Activated CD8-positive, alpha-beta T cell treated with anti-CD3 and anti-CD28 coated beads, Interleukin-2, amount 10 ng/mL, durations not matched to agents 7 days and 5 days (primary cell): ENCODE measurements around the gene PROCA1. TPM values are rescaled to one million over a fixed set of nuclear protein-coding genes. Genes with fewer than 3 reads are reported as not detected.
"Not testable (repeated sequence)": the region's sequence is repeated elsewhere in the genome, so short reads cannot be mapped to it uniquely, and the experiment has no call there.

ENCODE experiments used
- ATAC-seq: fragments of 150-1000 bp; cut with Tn5 transposase; one replicate; pipeline ENCODE4 v1.10.0; 2021; ENCODE audit warnings: moderate library complexity
- CTCF ChIA-PET: fragments of 350-600 bp; sonication (Branson Sonifier 250); formaldehyde crosslinking; loops from one replicate; lab custom pipeline; 2021; ENCODE audit warnings: antibody characterized with exemption; lab: Charles Lee
- POLR2A ChIA-PET: fragments of 350-600 bp; sonication (Branson Sonifier 250); formaldehyde crosslinking; loops from one replicate; lab custom pipeline; 2021; ENCODE audit warnings: antibody characterized with exemption; lab: Charles Lee
- DNase-seq: peaks from one replicate; pipeline ENCODE4 v3.0.0-alpha.2; 2020
- H3K27ac Mint-ChIP-seq: one replicate; pipeline ENCODE4 v1.8.0; 2021; ENCODE audit warnings: mild to moderate bottlenecking, mixed read lengths
- H3K27me3 Mint-ChIP-seq: one replicate; pipeline ENCODE4 v1.8.0; 2021; ENCODE audit warnings: low read depth, mixed read lengths
- H3K36me3 Mint-ChIP-seq: one replicate; pipeline ENCODE4 v1.8.0; 2021; ENCODE audit warnings: low read depth, mixed read lengths
- H3K4me1 Mint-ChIP-seq: one replicate; pipeline ENCODE4 v1.8.0; 2021; ENCODE audit warnings: low read depth, mixed read lengths
- H3K4me3 Mint-ChIP-seq: one replicate; pipeline ENCODE4 v1.8.0; 2021; ENCODE audit warnings: mild to moderate bottlenecking, mixed read lengths
- H3K9me3 Mint-ChIP-seq: one replicate; pipeline ENCODE4 v1.8.0; 2022; ENCODE audit warnings: mixed read lengths; ENCODE audit not compliant: insufficient read depth
- total RNA-seq, 2 experiments: library from RNA; stranded (reverse); gene quantifications; one replicate each; pipeline ENCODE4 v1.2.3, GENCODE V29; 2021

The PROCA1 gene
- total RNA-seq, 2 experiments from 2014 or later: 5.3 to 6.1 TPM

DNA sequence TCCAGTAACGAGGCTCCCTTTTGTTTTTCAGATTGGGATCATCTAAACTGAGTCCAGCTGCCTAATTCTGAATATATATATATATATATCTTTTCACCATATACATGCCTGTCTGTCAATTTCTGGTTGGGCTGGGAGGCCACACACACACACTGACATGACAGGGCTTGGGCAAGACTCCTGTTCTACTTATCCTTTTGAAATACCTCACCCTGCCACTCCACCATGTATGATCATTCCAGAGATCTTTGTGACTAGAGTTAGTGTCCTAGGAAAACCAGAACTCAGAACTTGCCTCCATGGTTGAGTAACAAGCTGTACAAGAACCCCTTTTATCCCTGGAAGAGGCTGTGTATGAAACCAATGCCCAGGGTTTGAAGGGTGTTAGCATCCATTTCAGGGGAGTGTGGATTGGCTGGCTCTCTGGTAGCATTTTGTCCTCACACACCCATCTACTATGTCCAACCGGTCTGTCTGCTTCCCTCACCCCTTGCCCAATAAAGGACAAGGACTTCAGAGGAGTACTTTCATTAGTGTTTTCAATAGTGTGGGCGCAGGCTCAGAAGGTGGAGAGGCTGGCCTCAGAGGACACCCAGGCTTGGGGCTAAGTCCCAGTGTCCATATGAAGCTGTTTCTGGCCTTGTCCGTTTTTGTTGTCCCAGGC is 12.3 kb upstream of the PROCA1 start:
- not testable (repeated sequence) for DNase-seq, H3K27me3 Mint-ChIP-seq, H3K9me3 Mint-ChIP-seq, ATAC-seq
- Mint-ChIP-seq H3K4me1 (peaks cover 70% of the 10 kb centered on the region), H3K36me3 (peaks cover 58% of the 10 kb centered on the region), H3K27ac (peak overlapping the region; percentile 91), H3K4me3 (peak overlapping the region; percentile 86)
- ChIA-PET CTCF (interaction anchor here (1.6 to 8.3 kb wide), 3 partner anchors 23 to 229 kb away, joined by 6 to 736 read pairs (median 84); partner anchors contain the start of genes PHF12 and TRAF4), POLR2A (interaction anchor here (2.0 to 7.3 kb wide), 2 partner anchors 23 to 79 kb away, joined by 5 to 212 read pairs; partner anchors contain the start of genes BLTP2 and TRAF4)

DNA sequence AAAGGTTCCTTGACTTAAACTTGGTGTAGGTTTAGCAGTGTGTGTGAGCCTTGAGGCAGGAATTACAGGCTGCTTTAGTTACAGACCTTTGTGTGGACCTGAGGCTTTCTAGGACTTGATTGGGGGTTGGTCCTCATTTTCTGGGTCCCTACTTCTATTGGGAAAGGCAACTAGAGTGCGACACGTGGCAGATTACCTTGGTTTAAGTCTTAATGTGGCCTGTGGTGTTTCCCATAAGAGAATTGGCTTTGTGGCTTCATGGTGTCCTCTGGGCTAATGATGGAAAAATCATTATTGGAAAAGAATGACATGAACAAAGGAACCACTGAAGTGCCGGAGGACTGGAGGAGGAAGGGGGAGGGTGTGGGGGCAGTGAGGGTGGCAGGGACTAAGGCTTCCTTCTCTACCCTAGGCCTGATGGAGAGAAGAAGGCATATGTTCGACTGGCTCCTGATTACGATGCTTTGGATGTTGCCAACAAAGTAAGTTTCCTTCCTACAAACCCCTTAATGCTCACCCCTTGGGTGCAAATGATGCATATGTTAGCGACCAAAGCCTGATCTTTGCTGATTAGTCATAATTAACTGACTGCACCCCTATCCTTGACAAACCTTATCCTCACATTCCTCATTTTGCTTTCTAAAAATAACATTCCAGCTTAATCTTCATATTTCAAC is 11.6 kb upstream of the PROCA1 start:
- H3K27me3 Mint-ChIP-seq: peaks cover 3% of the 10 kb centered on the region
- no peaks in the 10 kb centered on the region for H3K9me3 Mint-ChIP-seq
- peaks cover 72% of the 10 kb centered on the region for H3K4me1 Mint-ChIP-seq
- no peak for DNase-seq
- peak overlapping the region; percentile 2 for H3K4me3 Mint-ChIP-seq
- ATAC-seq: no peak
- H3K36me3 Mint-ChIP-seq: peaks cover 58% of the 10 kb centered on the region
- POLR2A ChIA-PET: interaction anchor here (2.0 to 7.3 kb wide), 2 partner anchors 24 to 78 kb away, joined by 5 to 212 read pairs; partner anchors contain the start of genes BLTP2 and TRAF4
- CTCF ChIA-PET: interaction anchor here (4.2 to 8.3 kb wide), 2 partner anchors 24 to 26 kb away, joined by 46 to 736 read pairs; partner anchors contain the start of gene TRAF4
- no peak overlapping the region for H3K27ac Mint-ChIP-seq

GRCh38 chr17:28722417-28723158 is 10.9 kb upstream of the PROCA1 start:
- Mint-ChIP-seq H3K27me3 (peaks cover 9% of the 10 kb centered on the region), H3K9me3 (no peaks in the 10 kb centered on the region), H3K27ac (peak overlapping the region; percentile 97), H3K4me1 (peaks cover 70% of the 10 kb centered on the region), H3K4me3 (peak overlapping the region; percentile 97), H3K36me3 (peaks cover 58% of the 10 kb centered on the region)
- POLR2A ChIA-PET: interaction anchor here (7.3 kb wide), 1 partner anchor 25 kb away, joined by 212 read pairs; the partner anchor contains the start of gene TRAF4
- DNase-seq (no peak), ATAC-seq (no peak)
- CTCF ChIA-PET: interaction anchor here (1.1 to 4.2 kb wide), 3 partner anchors 12 to 203 kb away, joined by 3 to 46 read pairs (median 12); partner anchors contain the start of gene PROCA1

- H3K9me3 Mint-ChIP-seq, ATAC-seq, H3K27me3 Mint-ChIP-seq, DNase-seq: not testable (repeated sequence)
- Mint-ChIP-seq H3K36me3 (peaks cover 58% of the 10 kb centered on the region), H3K4me1 (peaks cover 65% of the 10 kb centered on the region), H3K27ac (peak overlapping the region; percentile 97), H3K4me3 (peak overlapping the region; percentile 97)
- CTCF ChIA-PET: interaction anchor here (1.4 to 4.2 kb wide), 4 partner anchors 10 to 229 kb away, joined by 3 to 46 read pairs (median 8); partner anchors contain the start of gene PROCA1
- POLR2A ChIA-PET: interaction anchor here (0.5 to 2.8 kb wide), 5 partner anchors 23 to 672 kb away, joined by 3 to 12 read pairs (median 5); partner anchors contain the start of genes BLTP2, SDF2, SUPT6H and TRAF4
These were observed 9.3 kb upstream of the PROCA1 start for GRCh38 chr17:28720997-28721329.

GRCh38 chr17:28720247-28720996 is 8.7 kb upstream of the PROCA1 start:
- H3K27me3 Mint-ChIP-seq: peaks cover 15% of the 10 kb centered on the region
- H3K4me1 Mint-ChIP-seq: peaks cover 61% of the 10 kb centered on the region
- no peaks in the 10 kb centered on the region for H3K9me3 Mint-ChIP-seq
- peak overlapping the region; percentile 97 for H3K27ac Mint-ChIP-seq
- DNase-seq (peak; percentile 61), ATAC-seq (peak; percentile 3)
- POLR2A ChIA-PET: interaction anchor here (0.5 to 2.8 kb wide), 17 partner anchors 8 to 672 kb away, joined by 3 to 22 read pairs (median 4); partner anchors contain the start of genes BLTP2, FAM222B, NEK8 and PROCA1
- peak overlapping the region; percentile 97 for H3K4me3 Mint-ChIP-seq
- H3K36me3 Mint-ChIP-seq: peaks cover 55% of the 10 kb centered on the region
- CTCF ChIA-PET: interaction anchor here (0.6 to 4.2 kb wide), 14 partner anchors 8 to 233 kb away, joined by 3 to 46 read pairs (median 5); partner anchors contain the start of genes NEK8, PHF12, PROCA1 and TRAF4

GRCh38 chr17:28719021-28719433 is 7.3 kb upstream of the PROCA1 start:
- Mint-ChIP-seq H3K27ac (peak overlapping the region; percentile 97), H3K36me3 (peaks cover 41% of the 10 kb centered on the region), H3K4me3 (peak overlapping the region; percentile 97), H3K9me3 (no peaks in the 10 kb centered on the region), H3K27me3 (peaks cover 18% of the 10 kb centered on the region), H3K4me1 (peaks cover 47% of the 10 kb centered on the region)
- DNase-seq: no peak
- no peak for ATAC-seq
- ChIA-PET POLR2A (interaction anchor here (0.7 to 2.8 kb wide), 18 partner anchors 8 to 421 kb away, joined by 3 to 22 read pairs (median 4); partner anchors contain the start of genes FAM222B, NEK8, PHF12 and PROCA1), CTCF (interaction anchor here (0.8 to 4.2 kb wide), 14 partner anchors 8 to 234 kb away, joined by 3 to 46 read pairs (median 8); partner anchors contain the start of genes BLTP2, DHRS13, NEK8 and PHF12)

GRCh38 chr17:28718333-28719020 is 6.8 kb upstream of the PROCA1 start:
- peak overlapping the region; percentile 63 for H3K27ac Mint-ChIP-seq
- H3K9me3 Mint-ChIP-seq: no peaks in the 10 kb centered on the region
- CTCF ChIA-PET: interaction anchor here (1.5 to 2.0 kb wide), 3 partner anchors 10 to 235 kb away, joined by 9 to 11 read pairs (median 10); partner anchors contain the start of gene NEK8
- peak overlapping the region; percentile 68 for H3K4me3 Mint-ChIP-seq
- ATAC-seq (no peak), DNase-seq (no peak)
- H3K4me1 Mint-ChIP-seq: peaks cover 43% of the 10 kb centered on the region
- POLR2A ChIA-PET: interaction anchor here (1.2 to 2.0 kb wide), 3 partner anchors 7 to 180 kb away, joined by 4 to 22 read pairs (median 7); partner anchors contain the start of gene PROCA1
- H3K36me3 Mint-ChIP-seq: peaks cover 35% of the 10 kb centered on the region
- peaks cover 18% of the 10 kb centered on the region for H3K27me3 Mint-ChIP-seq

- Mint-ChIP-seq H3K27me3 (peaks cover 18% of the 10 kb centered on the region), H3K4me1 (peaks cover 38% of the 10 kb centered on the region), H3K9me3 (no peaks in the 10 kb centered on the region), H3K4me3 (peak within 1 kb of the TSS; percentile 68), H3K27ac (peak within 1 kb of the TSS; percentile 63), H3K36me3 (peaks cover 30% of the 10 kb centered on the region)
- ATAC-seq (no peak), DNase-seq (no peak)
- ChIA-PET POLR2A (interaction anchor here (1.3 kb wide), 1 partner anchor 69 kb away, joined by 5 read pairs; no protein-coding TSS in a partner anchor), CTCF (interaction anchor here (1.1 to 2.6 kb wide), 2 partner anchors 9 to 71 kb away, joined by 4 to 9 read pairs; partner anchors contain the start of gene TLCD1)
These were observed 6.1 kb upstream of the PROCA1 start, which contains the start of gene RAB34 for GRCh38 chr17:28717578-28718332. RAB34 (minus strand) TSS chr17:28717868; CDS start chr17:28717266, 602 bp downstream.
